GM21529 (cell line): ENCODE data around the gene SYNGR3.

ENCODE experiments used
- ATAC-seq: cut with Tn5 transposase; IDR thresholded peaks from one replicate; pipeline ENCODE4 v1.9.1; 2021; ENCODE audit not compliant: unreplicated experiment

The SYNGR3 gene

GRCh38 chr16:1976951-1977874, 12.6 kb upstream of the SYNGR3 start:
- no peak for ATAC-seq

- no peak for ATAC-seq
These were observed 11.9 kb upstream of the SYNGR3 start for GRCh38 chr16:1977875-1978268.

- ATAC-seq = no peak
These were observed 11.2 kb upstream of the SYNGR3 start for GRCh38 chr16:1978476-1979120.

- no peak for ATAC-seq
These were observed 10.3 kb upstream of the SYNGR3 start for GRCh38 chr16:1979271-1980029.

- no peak for ATAC-seq
These were observed 9.6 kb upstream of the SYNGR3 start for GRCh38 chr16:1980030-1980769.

GRCh38 chr16:1980770-1981087, 9.0 kb upstream of the SYNGR3 start:
- no peak for ATAC-seq

- ATAC-seq = no peak
These were observed 8.4 kb upstream of the SYNGR3 start, which contains the start of gene NOXO1 for GRCh38 chr16:1981398-1981836. Gene NOXO1 (minus strand): TSS chr16:1981469. CDS start chr16:1981179, 290 bp downstream.

GRCh38 chr16:1982013-1982433, 7.7 kb upstream of the SYNGR3 start:
- no peak for ATAC-seq

GRCh38 chr16:1982991-1983543, 6.7 kb upstream of the SYNGR3 start:
- ATAC-seq = no peak

GRCh38 chr16:1983544-1984346, 6.0 kb upstream of the SYNGR3 start, which contains the start of gene GFER:
Gene GFER (plus strand): TSS chr16:1984193. CDS start chr16:1984219, 26 bp downstream.
- ATAC-seq = peak; percentile 77

GRCh38 chr16:1984347-1985225, 5.2 kb upstream of the SYNGR3 start:
- peak; percentile 16 for ATAC-seq

GRCh38 chr16:1985466-1986150, 4.2 kb upstream of the SYNGR3 start:
- ATAC-seq = no peak

- ATAC-seq = no peak
These were observed 2.6 kb upstream of the SYNGR3 start for GRCh38 chr16:1987198-1987597.

- no peak for ATAC-seq
These were observed 256 bp downstream of the SYNGR3 start for GRCh38 chr16:1990101-1990350.

GRCh38 chr16:1990351-1991134, 773 bp downstream of the SYNGR3 start:
- ATAC-seq = no peak

- ATAC-seq = no peak
These were observed 1.4 kb downstream of the SYNGR3 start for GRCh38 chr16:1991135-1991551.

- no peak for ATAC-seq
These were observed 1.8 kb downstream of the SYNGR3 start for GRCh38 chr16:1991588-1991947.
